HL-60 (cell line): ENCODE measurements around the gene ERBB4.

Source experiments
- DNase-seq, 2 experiments: peaks; one replicate each; pipeline ENCODE4 v3.0.0-alpha.2; 2010 to 2020; ENCODE audit warnings: low read depth in 1 of 2, low spot score in 1 of 2
- H3K27ac ChIP-seq: fragments of 250-450 bp; sonication (Bioruptor Pico); replicated peaks from 2 replicates; pipeline ENCODE4 v1.5.1; 2020; ENCODE audit warnings: mild to moderate bottlenecking, moderate library complexity
- H3K27me3 ChIP-seq: fragments of 250-450 bp; sonication (Bioruptor Pico); 2 replicates; pipeline ENCODE4 v1.5.1; 2021; ENCODE audit warnings: mild to moderate bottlenecking, moderate library complexity; ENCODE audit not compliant: insufficient read depth, poor library complexity, severe bottlenecking
- H3K4me3 ChIP-seq: replicated peaks from 2 replicates; pipeline ENCODE4 v1.5.1; 2011; ENCODE audit warnings: mild to moderate bottlenecking, control low read depth, low read length; ENCODE audit not compliant: insufficient read depth
- GABPA ChIP-seq: IDR thresholded peaks from 2 replicates; pipeline ENCODE4 v1.6.1; 2012; ENCODE audit warnings: low read depth
- POLR2AphosphoS5 ChIP-seq: IDR thresholded peaks from 2 replicates; pipeline ENCODE4 v1.6.1; 2012; ENCODE audit warnings: low read depth
- SPI1 ChIP-seq: IDR thresholded peaks from 2 replicates; pipeline ENCODE4 v1.6.1; 2012; ENCODE audit warnings: low read depth, mild to moderate bottlenecking, borderline replicate concordance
- TF ChIP-seq, protein P1 (sequence below): IDR thresholded peaks from 2 replicates; pipeline ENCODE4 v1.6.1; 2012; ENCODE audit warnings: low read depth; ENCODE audit not compliant: insufficient replicate concordance
- TF ChIP-seq, protein P2 (sequence below): IDR thresholded peaks from one replicate; pipeline ENCODE4 v1.5.1; 2011; ENCODE audit warnings: low read length, control low read depth, inconsistent platforms; ENCODE audit not compliant: insufficient read depth

The ERBB4 gene

DNA sequence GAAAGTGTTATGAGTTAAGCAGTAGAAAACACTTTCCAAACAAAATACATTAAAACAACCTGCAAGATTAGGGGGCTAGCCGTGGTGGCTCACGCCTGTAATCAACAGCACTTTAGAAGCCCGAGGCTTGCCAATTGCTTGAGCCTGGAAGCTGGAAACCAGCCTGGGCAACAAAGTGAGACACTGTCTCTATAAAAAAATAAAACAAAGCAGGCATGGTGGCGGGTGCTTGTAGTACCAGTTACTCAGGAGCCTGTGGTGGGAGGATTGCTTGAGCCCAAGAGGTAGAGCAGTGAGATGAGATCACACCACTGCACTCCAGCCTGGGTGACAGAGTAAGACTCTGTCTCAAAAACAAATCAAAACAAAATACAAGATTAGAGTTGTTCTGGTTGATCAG lies 208.3 kb downstream of the ERBB4 start:
- H3K27me3 ChIP-seq: no peaks in the 10 kb centered on the region

DNA sequence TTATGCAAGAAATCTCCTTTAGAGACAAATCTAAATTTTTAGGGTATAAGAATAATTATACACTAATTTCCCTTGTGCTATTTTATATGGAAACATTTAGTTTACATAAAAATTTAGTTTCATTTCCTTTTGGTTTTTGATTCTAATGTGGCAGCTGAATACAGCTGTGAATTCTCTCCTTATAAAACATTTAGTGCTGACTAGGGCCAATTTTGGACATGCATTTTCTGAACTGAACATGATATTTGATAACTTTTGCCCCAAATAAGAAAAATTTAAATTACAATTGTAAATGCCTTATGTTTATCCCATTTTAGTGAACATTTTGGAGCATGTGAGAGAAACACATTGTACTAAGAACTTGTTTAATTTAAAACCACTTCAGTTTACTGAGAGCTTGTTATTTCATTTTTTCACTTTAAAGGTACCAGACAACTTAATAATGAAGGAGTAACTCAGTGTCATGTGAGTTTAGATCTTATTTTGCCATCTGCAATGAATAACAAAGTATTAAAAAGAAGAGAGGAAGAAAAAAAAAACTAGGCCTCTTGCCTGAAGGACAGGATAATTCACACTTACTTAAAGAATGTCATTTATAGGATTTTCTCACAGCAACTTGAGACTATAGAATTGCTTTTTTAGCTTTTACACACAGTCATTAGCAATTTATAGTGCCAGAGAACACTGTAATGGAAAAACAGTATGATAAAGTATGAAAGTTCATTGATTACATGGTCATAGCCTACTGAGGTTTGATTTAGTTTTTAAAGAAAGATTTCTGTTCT lies 209.7 kb downstream of the ERBB4 start:
- Histone ChIP-seq H3K4me3 (no peak overlapping the region), H3K27me3 (no peaks in the 10 kb centered on the region), H3K27ac (no peak overlapping the region)
- no peak for TF ChIP-seq SPI1
- no peak for TF ChIP-seq POLR2AphosphoS5
- TF ChIP-seq, protein P1, sequence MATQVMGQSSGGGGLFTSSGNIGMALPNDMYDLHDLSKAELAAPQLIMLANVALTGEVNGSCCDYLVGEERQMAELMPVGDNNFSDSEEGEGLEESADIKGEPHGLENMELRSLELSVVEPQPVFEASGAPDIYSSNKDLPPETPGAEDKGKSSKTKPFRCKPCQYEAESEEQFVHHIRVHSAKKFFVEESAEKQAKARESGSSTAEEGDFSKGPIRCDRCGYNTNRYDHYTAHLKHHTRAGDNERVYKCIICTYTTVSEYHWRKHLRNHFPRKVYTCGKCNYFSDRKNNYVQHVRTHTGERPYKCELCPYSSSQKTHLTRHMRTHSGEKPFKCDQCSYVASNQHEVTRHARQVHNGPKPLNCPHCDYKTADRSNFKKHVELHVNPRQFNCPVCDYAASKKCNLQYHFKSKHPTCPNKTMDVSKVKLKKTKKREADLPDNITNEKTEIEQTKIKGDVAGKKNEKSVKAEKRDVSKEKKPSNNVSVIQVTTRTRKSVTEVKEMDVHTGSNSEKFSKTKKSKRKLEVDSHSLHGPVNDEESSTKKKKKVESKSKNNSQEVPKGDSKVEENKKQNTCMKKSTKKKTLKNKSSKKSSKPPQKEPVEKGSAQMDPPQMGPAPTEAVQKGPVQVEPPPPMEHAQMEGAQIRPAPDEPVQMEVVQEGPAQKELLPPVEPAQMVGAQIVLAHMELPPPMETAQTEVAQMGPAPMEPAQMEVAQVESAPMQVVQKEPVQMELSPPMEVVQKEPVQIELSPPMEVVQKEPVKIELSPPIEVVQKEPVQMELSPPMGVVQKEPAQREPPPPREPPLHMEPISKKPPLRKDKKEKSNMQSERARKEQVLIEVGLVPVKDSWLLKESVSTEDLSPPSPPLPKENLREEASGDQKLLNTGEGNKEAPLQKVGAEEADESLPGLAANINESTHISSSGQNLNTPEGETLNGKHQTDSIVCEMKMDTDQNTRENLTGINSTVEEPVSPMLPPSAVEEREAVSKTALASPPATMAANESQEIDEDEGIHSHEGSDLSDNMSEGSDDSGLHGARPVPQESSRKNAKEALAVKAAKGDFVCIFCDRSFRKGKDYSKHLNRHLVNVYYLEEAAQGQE: no peak
- TF ChIP-seq, protein P2, sequence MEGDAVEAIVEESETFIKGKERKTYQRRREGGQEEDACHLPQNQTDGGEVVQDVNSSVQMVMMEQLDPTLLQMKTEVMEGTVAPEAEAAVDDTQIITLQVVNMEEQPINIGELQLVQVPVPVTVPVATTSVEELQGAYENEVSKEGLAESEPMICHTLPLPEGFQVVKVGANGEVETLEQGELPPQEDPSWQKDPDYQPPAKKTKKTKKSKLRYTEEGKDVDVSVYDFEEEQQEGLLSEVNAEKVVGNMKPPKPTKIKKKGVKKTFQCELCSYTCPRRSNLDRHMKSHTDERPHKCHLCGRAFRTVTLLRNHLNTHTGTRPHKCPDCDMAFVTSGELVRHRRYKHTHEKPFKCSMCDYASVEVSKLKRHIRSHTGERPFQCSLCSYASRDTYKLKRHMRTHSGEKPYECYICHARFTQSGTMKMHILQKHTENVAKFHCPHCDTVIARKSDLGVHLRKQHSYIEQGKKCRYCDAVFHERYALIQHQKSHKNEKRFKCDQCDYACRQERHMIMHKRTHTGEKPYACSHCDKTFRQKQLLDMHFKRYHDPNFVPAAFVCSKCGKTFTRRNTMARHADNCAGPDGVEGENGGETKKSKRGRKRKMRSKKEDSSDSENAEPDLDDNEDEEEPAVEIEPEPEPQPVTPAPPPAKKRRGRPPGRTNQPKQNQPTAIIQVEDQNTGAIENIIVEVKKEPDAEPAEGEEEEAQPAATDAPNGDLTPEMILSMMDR: no peak
- TF ChIP-seq GABPA: no peak
- DNase-seq: no peak

More for the DNA sequence above, 208.3 kb downstream of the ERBB4 start:
- DNase-seq: no peak
- TF ChIP-seq, protein P2: no peak
- TF ChIP-seq POLR2AphosphoS5: no peak
- TF ChIP-seq GABPA: no peak
- no peak for TF ChIP-seq SPI1
- TF ChIP-seq, protein P1: no peak
- H3K4me3 ChIP-seq: no peak overlapping the region
- no peak overlapping the region for H3K27ac ChIP-seq

DNA sequence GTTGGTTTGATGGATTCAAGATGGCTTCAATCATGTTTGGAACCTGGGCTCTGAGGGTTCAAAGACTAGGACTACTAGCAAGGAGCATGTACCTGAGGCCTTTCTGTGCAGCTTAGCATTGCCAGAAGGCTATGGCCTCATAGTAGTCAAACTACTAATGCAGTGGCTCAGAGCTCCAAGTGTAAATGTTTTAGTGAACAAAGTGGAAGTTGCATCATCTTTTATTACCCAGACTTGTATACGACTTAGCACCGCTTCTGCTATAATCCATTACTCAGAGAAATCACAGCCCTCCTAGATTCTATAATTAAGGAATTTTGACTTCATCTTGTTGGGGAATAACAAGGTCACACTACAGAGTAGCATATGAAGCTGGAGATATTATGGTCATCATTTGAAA lies 210.5 kb downstream of the ERBB4 start:
- Histone ChIP-seq H3K27ac (no peak overlapping the region), H3K27me3 (no peaks in the 10 kb centered on the region), H3K4me3 (no peak overlapping the region)
- TF ChIP-seq SPI1 (no peak), POLR2AphosphoS5 (no peak), GABPA (no peak)
- TF ChIP-seq, protein P2: no peak
- TF ChIP-seq, protein P1: no peak
- DNase-seq: no peak
